GM12864 (cell line): ENCODE data around the gene DYNLT2B.

Source experiments
- DNase-seq: peaks from one replicate; pipeline ENCODE4 v3.0.0-alpha.2; 2011; ENCODE audit warnings: low read depth
- H3K4me3 ChIP-seq: 2 replicates; pipeline ENCODE4 v1.5.1; 2011; ENCODE audit warnings: mild to moderate bottlenecking, low read depth, low read length, control low read depth
- TF ChIP-seq, protein P1 (sequence below): IDR thresholded peaks from 2 replicates; pipeline ENCODE4 v1.5.1; 2011; ENCODE audit warnings: low read depth, mild to moderate bottlenecking, moderate library complexity, low read length, control low read depth, inconsistent platforms; ENCODE audit errors: missing control alignments

DYNLT2B gene

DNA sequence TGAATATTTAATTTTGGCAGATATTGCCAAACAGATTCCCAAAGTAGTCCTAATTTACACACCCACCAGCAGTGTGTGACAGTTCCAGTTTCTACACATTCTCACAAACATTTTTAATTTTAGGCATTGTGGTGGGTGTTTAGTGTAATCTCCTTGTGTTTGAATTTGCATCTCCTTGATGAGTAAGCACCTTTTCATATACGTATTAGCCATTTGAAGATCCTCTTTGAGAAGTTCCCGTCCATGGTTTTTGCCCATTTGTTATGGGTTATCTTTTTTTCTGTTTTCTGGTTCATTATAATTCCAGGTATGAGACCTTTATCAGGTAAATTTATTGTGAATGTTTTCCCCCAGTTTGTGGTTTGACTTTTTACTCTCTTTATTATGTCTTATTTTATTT, 22.4 kb upstream of the DYNLT2B start:
- TF ChIP-seq, protein P1, sequence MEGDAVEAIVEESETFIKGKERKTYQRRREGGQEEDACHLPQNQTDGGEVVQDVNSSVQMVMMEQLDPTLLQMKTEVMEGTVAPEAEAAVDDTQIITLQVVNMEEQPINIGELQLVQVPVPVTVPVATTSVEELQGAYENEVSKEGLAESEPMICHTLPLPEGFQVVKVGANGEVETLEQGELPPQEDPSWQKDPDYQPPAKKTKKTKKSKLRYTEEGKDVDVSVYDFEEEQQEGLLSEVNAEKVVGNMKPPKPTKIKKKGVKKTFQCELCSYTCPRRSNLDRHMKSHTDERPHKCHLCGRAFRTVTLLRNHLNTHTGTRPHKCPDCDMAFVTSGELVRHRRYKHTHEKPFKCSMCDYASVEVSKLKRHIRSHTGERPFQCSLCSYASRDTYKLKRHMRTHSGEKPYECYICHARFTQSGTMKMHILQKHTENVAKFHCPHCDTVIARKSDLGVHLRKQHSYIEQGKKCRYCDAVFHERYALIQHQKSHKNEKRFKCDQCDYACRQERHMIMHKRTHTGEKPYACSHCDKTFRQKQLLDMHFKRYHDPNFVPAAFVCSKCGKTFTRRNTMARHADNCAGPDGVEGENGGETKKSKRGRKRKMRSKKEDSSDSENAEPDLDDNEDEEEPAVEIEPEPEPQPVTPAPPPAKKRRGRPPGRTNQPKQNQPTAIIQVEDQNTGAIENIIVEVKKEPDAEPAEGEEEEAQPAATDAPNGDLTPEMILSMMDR, result no peak
- no peak for DNase-seq
- H3K4me3 ChIP-seq, result no peak overlapping the region

DNA sequence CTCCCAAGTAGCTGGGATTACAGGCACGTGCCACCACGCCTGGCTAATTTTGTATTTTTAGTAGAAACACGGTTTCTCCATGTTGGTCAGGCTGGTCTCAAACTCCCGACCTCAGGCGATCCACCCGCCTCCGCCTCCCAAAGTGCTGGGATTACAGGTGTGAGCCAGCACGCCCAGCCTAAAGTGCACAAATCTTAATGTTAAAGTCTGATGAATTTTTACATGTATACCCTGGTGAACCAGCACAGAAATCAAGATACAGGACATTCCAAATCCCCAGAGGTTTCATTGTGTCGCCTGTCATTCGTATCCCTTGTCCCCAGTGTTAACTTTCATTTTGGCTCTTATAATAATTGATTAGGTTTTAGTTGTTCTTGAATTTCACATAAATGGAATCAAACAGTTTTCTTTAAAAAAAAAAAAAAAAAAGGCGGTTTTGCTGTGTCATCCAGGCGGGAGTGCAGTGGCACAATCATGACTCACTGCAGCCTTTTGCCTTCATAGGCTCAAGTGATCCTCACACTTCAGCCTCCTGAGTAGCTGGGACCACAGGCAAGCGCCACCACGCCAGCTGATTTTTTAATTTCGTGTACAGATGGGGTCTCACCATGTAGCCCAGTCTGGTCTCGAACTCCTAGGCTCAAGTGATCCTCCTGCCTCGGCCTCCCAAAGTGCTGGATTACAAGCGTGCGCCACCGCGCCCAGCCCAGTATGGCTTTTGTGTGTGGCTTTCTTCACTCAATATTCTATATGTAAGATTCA, 21.6 kb upstream of the DYNLT2B start:
- no peak for DNase-seq

DNA sequence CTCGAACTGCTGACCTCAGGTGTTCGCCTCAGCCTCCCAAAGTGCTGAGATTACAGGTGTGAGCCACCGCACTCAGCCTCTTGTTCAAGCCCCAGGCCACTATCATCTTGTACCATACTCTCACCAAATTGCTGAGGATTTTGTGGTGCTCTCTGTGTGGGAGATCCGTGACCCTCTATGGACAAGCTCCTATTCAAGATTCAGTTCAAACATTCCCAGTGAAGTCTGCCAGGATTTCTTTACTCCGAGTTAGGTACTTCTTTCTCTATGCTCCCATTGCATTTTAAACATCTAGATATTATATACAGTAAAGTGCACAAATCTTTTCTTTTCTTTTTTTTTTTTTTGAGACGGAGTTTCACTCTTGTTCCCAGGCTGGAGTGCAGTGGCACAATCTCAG, 21.0 kb upstream of the DYNLT2B start:
- TF ChIP-seq, protein P1, result no peak
- H3K4me3 ChIP-seq, result no peak overlapping the region
- no peak for DNase-seq

More for the DNA sequence above, 21.6 kb upstream of the DYNLT2B start:
- H3K4me3 ChIP-seq, result no peak overlapping the region
- TF ChIP-seq, protein P1, result no peak

DNA sequence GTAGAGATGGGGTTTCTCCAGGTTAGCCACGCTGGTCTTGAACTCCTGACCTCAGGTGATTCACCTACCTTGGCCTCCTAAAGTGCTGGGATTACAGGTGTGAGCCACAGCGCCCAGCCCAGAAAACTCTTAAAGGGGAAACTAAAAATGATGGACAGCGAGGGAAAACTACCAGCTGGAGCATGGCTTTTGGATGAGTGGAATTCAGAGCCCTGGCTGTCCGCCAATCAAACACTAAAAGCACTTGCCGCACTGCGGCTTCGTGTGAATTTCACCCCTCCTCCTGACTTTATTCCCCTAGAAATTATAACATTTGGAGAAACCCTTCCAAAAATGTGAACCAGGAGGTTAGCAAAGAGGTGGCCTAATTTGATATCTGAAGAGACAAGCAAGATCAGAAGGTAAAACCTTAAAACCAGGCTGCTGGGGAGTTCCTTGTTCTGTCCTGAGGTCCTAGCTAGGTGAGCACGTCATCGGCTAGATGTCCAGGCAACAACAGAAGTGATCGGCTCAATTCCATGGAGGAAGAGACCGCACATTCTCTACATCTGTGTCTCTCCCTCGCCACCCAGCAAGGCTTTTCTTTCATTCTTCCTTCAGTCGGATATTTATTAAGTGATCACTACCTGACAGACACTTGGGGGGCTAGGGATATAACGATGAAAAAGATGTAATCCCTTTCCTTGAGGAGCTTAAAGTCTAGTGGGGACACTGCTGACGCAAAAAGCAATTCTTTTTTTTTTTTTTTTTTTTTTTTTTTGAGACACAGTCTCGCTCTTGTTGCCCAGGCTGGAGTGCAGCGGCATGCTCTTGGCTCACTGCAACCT, 18.5 kb upstream of the DYNLT2B start:
- no peak for DNase-seq
- TF ChIP-seq, protein P1, result no peak
- no peak overlapping the region for H3K4me3 ChIP-seq

DNA sequence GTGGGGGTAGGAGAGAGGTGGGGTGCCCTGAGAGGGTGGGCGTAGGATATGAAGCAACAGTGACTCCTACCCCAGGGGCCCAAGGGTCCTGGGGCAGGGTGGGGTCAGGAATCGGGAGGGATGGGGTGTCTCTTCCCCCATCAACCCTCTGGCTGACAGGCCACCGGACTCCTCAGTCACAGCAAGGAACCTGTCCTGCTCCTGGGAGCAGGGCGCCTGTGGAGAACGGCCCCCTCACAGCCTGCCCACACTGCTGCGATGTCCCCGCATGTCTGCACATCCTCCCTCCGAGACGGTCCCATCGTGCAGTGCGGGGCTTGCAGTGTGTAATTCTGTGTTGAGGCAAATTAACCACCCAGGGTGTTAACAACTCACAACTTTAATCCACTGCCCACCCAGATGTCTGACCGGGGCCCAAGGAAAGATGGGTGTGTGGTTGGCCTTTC, 17.5 kb upstream of the DYNLT2B start:
- TF ChIP-seq, protein P1, result no peak
- no peak overlapping the region for H3K4me3 ChIP-seq
- no peak for DNase-seq

DNA sequence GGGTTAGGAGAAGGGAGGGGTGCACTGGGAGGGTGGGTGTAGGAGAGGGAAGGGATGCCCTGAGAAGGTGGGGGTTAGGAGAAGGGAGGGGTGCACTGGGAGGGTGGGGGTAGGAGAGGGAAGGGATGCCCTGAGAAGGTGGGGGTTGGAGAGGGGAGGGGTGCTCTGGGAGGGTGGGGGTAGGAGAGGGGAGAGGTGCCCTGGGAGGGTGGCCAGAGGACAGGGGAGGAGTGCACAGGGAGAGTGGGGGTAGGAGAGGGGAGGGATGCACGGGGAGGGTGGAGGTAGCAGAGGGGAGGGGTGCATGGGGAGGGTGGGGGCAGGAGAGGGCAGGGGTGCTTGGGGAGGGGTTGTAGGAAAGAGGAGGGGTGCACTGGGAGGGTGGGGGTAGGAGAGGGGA, 16.9 kb upstream of the DYNLT2B start:
- H3K4me3 ChIP-seq, result no peak overlapping the region
- no peak for DNase-seq
- TF ChIP-seq, protein P1, result no peak
